Inflammatory macrophage treated with lipopolysaccharide for 4 hours (primary cell): ENCODE measurements around the gene PHF2.

ENCODE experiments used
- DNase-seq: peaks from one replicate; pipeline ENCODE4 v3.0.0-alpha.2; 2020

The PHF2 gene

GRCh38 chr9:93713716-93714115 lies 137.3 kb downstream of the PHF2 start:
- no peak for DNase-seq

DNA sequence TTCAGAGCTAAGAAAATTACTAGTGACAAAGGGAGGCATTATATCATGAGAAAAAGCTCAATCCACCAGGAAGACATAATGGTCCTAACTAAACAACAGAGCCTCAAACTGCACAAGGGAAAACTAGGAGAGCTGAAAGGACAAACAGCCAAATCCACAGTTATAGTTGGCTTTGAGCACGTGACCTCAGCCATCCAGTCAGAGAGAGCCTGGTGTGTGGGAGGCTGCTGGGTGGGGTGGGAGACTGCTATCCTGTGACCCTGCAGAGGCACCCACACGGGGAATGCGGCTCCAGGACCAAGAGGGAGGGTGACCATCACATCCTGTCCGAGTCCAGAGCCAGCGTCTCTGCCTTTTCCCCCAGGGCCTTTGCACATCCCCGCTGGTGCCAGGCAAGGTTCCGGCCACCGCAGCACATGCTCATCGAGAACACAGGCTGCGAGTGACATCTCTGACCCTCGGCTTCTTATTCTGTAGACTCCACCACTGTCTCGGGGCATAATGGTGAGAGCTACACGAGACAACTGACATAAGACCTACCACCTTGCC lies 145.1 kb downstream of the PHF2 start:
- DNase-seq = no peak

GRCh38 chr9:93724852-93725251 lies 148.5 kb downstream of the PHF2 start:
- DNase-seq = no peak

DNA sequence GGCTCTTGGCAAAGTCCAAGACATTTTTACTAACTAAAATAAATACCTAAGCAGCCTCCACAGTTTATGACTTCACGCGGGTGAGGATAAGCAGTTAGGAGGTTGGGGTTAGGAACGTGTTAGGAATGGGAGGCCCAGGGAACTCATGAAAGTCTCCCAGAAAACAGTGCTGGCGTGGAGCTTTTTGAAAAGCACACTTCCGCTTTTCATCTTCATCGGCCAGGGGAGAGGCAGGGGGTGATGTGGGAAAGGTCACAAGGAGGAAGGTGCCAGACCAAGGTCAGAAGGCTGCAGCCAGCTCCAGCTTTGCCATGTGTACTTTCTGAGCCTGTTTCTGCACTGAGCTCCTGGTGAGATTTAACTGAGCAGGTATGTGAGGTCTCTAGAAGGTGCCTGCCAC lies 149.0 kb downstream of the PHF2 start:
- DNase-seq = no peak

GRCh38 chr9:93726147-93726546 lies 149.8 kb downstream of the PHF2 start:
- no peak for DNase-seq
